Chondrocyte (in vitro differentiated cells): Measurements from ENCODE around the gene RASD1. TPM values are rescaled to one million over a fixed set of nuclear protein-coding genes. Genes with fewer than 3 reads are reported as not detected.

Experiments
- DNase-seq: peaks from one replicate; pipeline ENCODE4 v3.0.0; 2021; ENCODE audit warnings: mixed read lengths, low spot score
- H3K27ac Mint-ChIP-seq: one replicate; pipeline ENCODE4 v1.8.0; 2021; ENCODE audit warnings: mild to moderate bottlenecking, moderate library complexity, mixed read lengths; ENCODE audit not compliant: unreplicated experiment
- H3K27me3 Mint-ChIP-seq: 2 replicates; pipeline ENCODE4 v1.8.0; 2021; ENCODE audit warnings: low read depth, mixed read lengths
- H3K36me3 Mint-ChIP-seq: 2 replicates; pipeline ENCODE4 v1.8.0; 2021; ENCODE audit warnings: low read depth, mixed read lengths
- H3K4me1 Mint-ChIP-seq: 2 replicates; pipeline ENCODE4 v1.8.0; 2021; ENCODE audit warnings: low read depth, mild to moderate bottlenecking, mixed read lengths
- H3K4me3 Mint-ChIP-seq: one replicate; pipeline ENCODE4 v1.8.0; 2021; ENCODE audit warnings: mild to moderate bottlenecking, moderate library complexity, mixed read lengths; ENCODE audit not compliant: unreplicated experiment
- H3K9me3 Mint-ChIP-seq: 2 replicates; pipeline ENCODE4 v1.8.0; 2021; ENCODE audit warnings: low read depth, mixed read lengths
- CTCF ChIP-seq: fragments of 200-600 bp; sonication (generic); IDR thresholded peaks from 2 replicates; pipeline ENCODE4 v1.5.0; 2021; ENCODE audit warnings: antibody characterized with exemption, mild to moderate bottlenecking, moderate library complexity
- total RNA-seq: library from RNA; stranded (reverse); gene quantifications from 3 replicates; pipeline ENCODE4 v1.2.1, GENCODE V29; 2021

Gene RASD1
- total RNA-seq, 1 donor from 2014 or later: 0.42 TPM

DNA sequence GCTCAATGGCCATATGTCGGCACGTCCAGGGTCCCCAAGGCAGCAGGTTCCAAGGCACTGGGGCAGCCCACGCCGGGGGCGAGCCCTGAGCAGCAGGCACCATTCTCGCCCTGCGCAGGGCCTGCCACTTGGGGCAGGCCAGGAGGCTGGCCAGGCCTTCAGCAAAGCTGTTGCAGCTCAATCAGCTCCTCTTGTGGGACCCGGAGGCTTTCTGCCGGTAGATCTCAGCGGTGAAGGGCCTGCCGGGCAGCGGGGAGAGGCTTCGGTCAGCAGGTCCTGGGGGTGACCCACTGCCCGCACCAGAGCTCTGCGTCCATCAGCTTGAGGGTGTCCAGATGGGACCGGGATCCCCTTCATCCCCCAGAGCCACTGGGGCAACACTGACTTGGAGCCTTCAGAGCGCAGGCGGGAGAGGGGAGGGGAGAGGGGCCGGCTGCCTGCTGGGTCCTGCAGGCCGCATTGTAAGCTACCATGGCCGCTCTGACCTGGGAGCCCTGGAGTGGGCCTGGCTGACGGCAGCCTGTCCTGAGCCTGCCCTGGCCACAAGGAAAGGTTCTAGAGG is 9.5 kb upstream of the RASD1 start:
- peaks cover 4% of the 10 kb centered on the region for H3K27me3 Mint-ChIP-seq
- H3K4me3 Mint-ChIP-seq: no peak overlapping the region
- H3K27ac Mint-ChIP-seq: no peak overlapping the region
- no peak for DNase-seq
- peaks cover 1% of the 10 kb centered on the region for H3K36me3 Mint-ChIP-seq
- H3K9me3 Mint-ChIP-seq: no peaks in the 10 kb centered on the region
- TF ChIP-seq CTCF: no peak
- H3K4me1 Mint-ChIP-seq: no peaks in the 10 kb centered on the region

- Mint-ChIP-seq H3K27me3 (peaks cover 4% of the 10 kb centered on the region), H3K27ac (no peak overlapping the region), H3K4me3 (no peak overlapping the region), H3K9me3 (no peaks in the 10 kb centered on the region), H3K4me1 (no peaks in the 10 kb centered on the region), H3K36me3 (peaks cover 1% of the 10 kb centered on the region)
- no peak for DNase-seq
- no peak for TF ChIP-seq CTCF
These were observed 9.0 kb upstream of the RASD1 start for GRCh38 chr17:17505151-17505550.

GRCh38 chr17:17504341-17505140 is 8.3 kb upstream of the RASD1 start:
- no peak for DNase-seq
- H3K36me3 Mint-ChIP-seq: peaks cover 1% of the 10 kb centered on the region
- peaks cover 4% of the 10 kb centered on the region for H3K27me3 Mint-ChIP-seq
- no peak overlapping the region for H3K4me3 Mint-ChIP-seq
- no peak for TF ChIP-seq CTCF
- no peak overlapping the region for H3K27ac Mint-ChIP-seq
- H3K4me1 Mint-ChIP-seq: no peaks in the 10 kb centered on the region
- no peaks in the 10 kb centered on the region for H3K9me3 Mint-ChIP-seq

GRCh38 chr17:17503566-17504130 is 7.5 kb upstream of the RASD1 start:
- Mint-ChIP-seq H3K27me3 (peaks cover 4% of the 10 kb centered on the region), H3K4me3 (no peak overlapping the region), H3K27ac (no peak overlapping the region), H3K4me1 (no peaks in the 10 kb centered on the region), H3K36me3 (peaks cover 1% of the 10 kb centered on the region), H3K9me3 (no peaks in the 10 kb centered on the region)
- no peak for TF ChIP-seq CTCF
- peak; percentile 64 for DNase-seq

DNA sequence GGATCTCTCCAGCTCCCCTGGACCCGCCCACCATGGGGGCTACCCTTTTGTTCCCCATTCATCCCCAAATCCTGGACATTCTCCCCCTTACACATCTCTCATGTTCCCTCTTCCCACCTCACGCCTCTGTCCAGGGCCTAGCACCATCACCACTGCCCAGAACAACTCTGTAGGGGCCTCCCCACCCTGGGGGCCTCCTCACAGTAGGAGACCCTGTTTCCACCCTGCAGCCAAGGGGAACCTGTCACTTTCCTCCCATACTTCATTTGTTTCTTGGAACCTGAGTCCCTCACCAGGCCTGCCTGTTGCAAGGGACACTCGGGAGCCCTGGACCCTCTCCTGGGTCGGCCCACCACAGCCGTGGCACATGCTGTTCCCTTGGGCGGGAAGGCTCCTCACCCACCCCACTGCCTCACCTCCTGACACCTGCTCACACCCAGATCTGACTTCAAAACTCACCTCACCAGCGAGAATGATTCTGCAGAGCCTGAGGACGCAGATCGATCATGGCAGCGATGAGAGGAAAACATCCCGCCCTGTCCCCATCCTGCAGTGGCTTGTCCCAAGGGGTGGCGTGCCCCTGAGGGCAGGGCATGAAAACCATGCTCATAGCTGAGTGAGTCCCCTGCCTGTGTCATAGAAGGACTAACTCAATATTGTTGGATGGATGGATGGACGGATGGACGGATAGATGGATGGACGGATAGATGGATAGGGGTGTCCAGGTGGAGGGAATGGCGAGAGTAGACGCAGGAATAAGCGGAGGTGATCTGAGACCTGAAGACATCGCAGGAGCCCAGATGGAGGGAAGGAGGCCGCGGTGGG is 6.8 kb upstream of the RASD1 start:
- Mint-ChIP-seq H3K36me3 (peaks cover 1% of the 10 kb centered on the region), H3K27ac (no peak overlapping the region)

More for the DNA sequence above, 6.8 kb upstream of the RASD1 start:
- TF ChIP-seq CTCF: no peak
- no peaks in the 10 kb centered on the region for H3K4me1 Mint-ChIP-seq
- peaks cover 4% of the 10 kb centered on the region for H3K27me3 Mint-ChIP-seq
- DNase-seq: peak; percentile 75
- no peak overlapping the region for H3K4me3 Mint-ChIP-seq
- H3K9me3 Mint-ChIP-seq: no peaks in the 10 kb centered on the region
